SK-N-SH treated with all-trans-retinoic acid at 6 μM for 48 hours (cell line): ENCODE results near the gene CREBBP.

Experiments
- ATAC-seq: fragments of 200-7000 bp; cut with Tn5 transposase; 3 replicates; pipeline ENCODE4 v1.9.1; 2020; ENCODE audit warnings: mild to moderate bottlenecking, moderate library complexity
- ARNTL ChIP-seq: fragments of 450-650 bp; formaldehyde crosslinking; IDR thresholded peaks from 2 replicates; pipeline ENCODE4 v1.5.0; 2020; ENCODE audit warnings: low read depth, mild to moderate bottlenecking, moderate library complexity, borderline replicate concordance
- BACH2 ChIP-seq: fragments of 250-450 bp; sonication (Bioruptor Pico); IDR thresholded peaks from 2 replicates; pipeline ENCODE4 v1.9.0; 2021; ENCODE audit warnings: mild to moderate bottlenecking, borderline replicate concordance
- CSDC2 ChIP-seq: fragments of 250-450 bp; sonication (Bioruptor Pico); IDR thresholded peaks from 2 replicates; pipeline ENCODE4 v1.5.0; 2020; ENCODE audit warnings: mild to moderate bottlenecking, moderate library complexity
- ESRRG ChIP-seq: fragments of 250-450 bp; sonication (Bioruptor Pico); IDR thresholded peaks from 2 replicates; pipeline ENCODE4 v1.6.1; 2021; ENCODE audit warnings: mild to moderate bottlenecking
- GLIS3 ChIP-seq: fragments of 250-450 bp; sonication (Bioruptor Pico); IDR thresholded peaks from 2 replicates; pipeline ENCODE4 v1.5.0; 2020; ENCODE audit warnings: mild to moderate bottlenecking, moderate library complexity
- ISL1 ChIP-seq: fragments of 250-450 bp; sonication (Bioruptor Pico); IDR thresholded peaks from 2 replicates; pipeline ENCODE4 v2.1.2; 2022; ENCODE audit warnings: mild to moderate bottlenecking, moderate library complexity
- OSR1 ChIP-seq: fragments of 250-450 bp; sonication (Bioruptor Pico); IDR thresholded peaks from 2 replicates; pipeline ENCODE4 v1.8.0; 2022; ENCODE audit warnings: moderate library complexity, mild to moderate bottlenecking, inconsistent platforms
- PPARA ChIP-seq: fragments of 250-450 bp; sonication (Bioruptor Pico); IDR thresholded peaks from 2 replicates; pipeline ENCODE4 v1.5.0; 2020; ENCODE audit warnings: mild to moderate bottlenecking, borderline replicate concordance
- RARB ChIP-seq: fragments of 250-450 bp; sonication (Bioruptor Pico); IDR thresholded peaks from 2 replicates; pipeline ENCODE4 v1.8.0; 2021; ENCODE audit warnings: mild to moderate bottlenecking, moderate library complexity
- SNAI2 ChIP-seq: fragments of 250-450 bp; sonication (Bioruptor Pico); IDR thresholded peaks from 2 replicates; pipeline ENCODE4 v1.5.0; 2020; ENCODE audit warnings: mild to moderate bottlenecking, moderate library complexity
- TCF4 ChIP-seq: fragments of 250-450 bp; sonication (Bioruptor Pico); IDR thresholded peaks from 2 replicates; pipeline ENCODE4 v1.8.0; 2021; ENCODE audit warnings: mild to moderate bottlenecking, moderate library complexity, borderline replicate concordance
- TOX ChIP-seq: fragments of 250-450 bp; sonication (Bioruptor Pico); IDR thresholded peaks from 2 replicates; pipeline ENCODE4 v1.8.0; 2021; ENCODE audit warnings: mild to moderate bottlenecking, moderate library complexity, borderline replicate concordance
- ZC3H10 ChIP-seq: fragments of 250-450 bp; sonication (Bioruptor Pico); IDR thresholded peaks from 2 replicates; pipeline ENCODE4 v1.5.1; 2021; ENCODE audit warnings: mild to moderate bottlenecking, moderate library complexity
- ZFP3 ChIP-seq: fragments of 250-450 bp; sonication (Bioruptor Pico); IDR thresholded peaks from 2 replicates; pipeline ENCODE4 v1.5.0; 2020; ENCODE audit warnings: mild to moderate bottlenecking, moderate library complexity
- ZNF565 ChIP-seq: fragments of 450-650 bp; formaldehyde crosslinking; conservative IDR thresholded peaks from 2 replicates; pipeline ENCODE4 v1.5.0; 2020; ENCODE audit warnings: low read depth, mild to moderate bottlenecking, moderate library complexity
- ZNF70 ChIP-seq: fragments of 450-650 bp; formaldehyde crosslinking; IDR thresholded peaks from 2 replicates; pipeline ENCODE4 v1.5.0; 2020; ENCODE audit warnings: mild to moderate bottlenecking, moderate library complexity
- ZNF8 ChIP-seq: fragments of 450-650 bp; formaldehyde crosslinking; IDR thresholded peaks from 2 replicates; pipeline ENCODE4 v1.5.0; 2020; ENCODE audit warnings: mild to moderate bottlenecking, moderate library complexity
- TF ChIP-seq, protein P1 (sequence below): fragments of 250-450 bp; sonication (Bioruptor Pico); IDR thresholded peaks from 2 replicates; pipeline ENCODE4 v1.8.0; 2021; ENCODE audit warnings: low read depth, mild to moderate bottlenecking, moderate library complexity, borderline replicate concordance
- TF ChIP-seq, protein P2 (sequence below): fragments of 250-450 bp; sonication (Bioruptor Pico); IDR thresholded peaks from 2 replicates; pipeline ENCODE4 v1.8.0; 2020; ENCODE audit warnings: mild to moderate bottlenecking, moderate library complexity, borderline replicate concordance
- TF ChIP-seq, protein P3 (sequence below): fragments of 250-450 bp; sonication (Bioruptor Pico); IDR thresholded peaks from 2 replicates; pipeline ENCODE4 v1.5.1; 2020; ENCODE audit warnings: low read depth, mild to moderate bottlenecking, moderate library complexity
- TF ChIP-seq, protein P4 (sequence below): fragments of 250-450 bp; sonication (Bioruptor Pico); IDR thresholded peaks from 2 replicates; pipeline ENCODE4 v1.5.0; 2020; ENCODE audit warnings: mild to moderate bottlenecking, moderate library complexity

Gene CREBBP

DNA sequence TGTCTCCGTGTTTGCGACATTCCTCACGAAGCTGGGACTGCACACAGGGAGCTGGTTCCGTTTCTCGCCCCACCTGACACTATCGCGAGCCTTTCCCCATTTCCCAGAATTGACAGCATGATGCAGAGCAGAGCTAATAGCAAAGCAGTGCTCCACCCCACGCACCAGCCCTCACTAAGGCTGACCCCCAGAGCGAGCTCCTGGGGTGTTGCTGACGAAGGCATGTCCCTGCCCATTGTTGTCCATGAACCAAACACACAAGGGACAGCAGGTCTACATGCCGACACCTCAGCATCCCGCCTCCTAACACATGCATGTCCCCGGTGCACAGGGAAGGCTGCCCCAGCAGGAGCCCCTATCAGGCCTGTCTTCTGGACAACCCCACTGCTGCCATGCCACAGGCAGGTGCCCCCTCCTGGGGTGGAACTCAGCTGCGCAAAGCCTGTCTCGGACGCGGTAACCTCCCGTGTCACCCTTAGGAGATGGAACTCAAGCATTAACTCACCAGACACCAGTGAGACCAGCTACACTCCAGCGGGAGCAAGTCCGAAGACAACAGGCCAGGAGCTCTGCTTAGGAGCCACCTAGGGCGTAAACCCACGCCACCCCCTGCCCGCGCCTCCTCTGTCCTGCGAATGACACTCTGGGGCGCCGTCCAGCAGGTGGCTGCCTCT, 146.3 kb downstream of the CREBBP start:
- ATAC-seq = no peak

DNA sequence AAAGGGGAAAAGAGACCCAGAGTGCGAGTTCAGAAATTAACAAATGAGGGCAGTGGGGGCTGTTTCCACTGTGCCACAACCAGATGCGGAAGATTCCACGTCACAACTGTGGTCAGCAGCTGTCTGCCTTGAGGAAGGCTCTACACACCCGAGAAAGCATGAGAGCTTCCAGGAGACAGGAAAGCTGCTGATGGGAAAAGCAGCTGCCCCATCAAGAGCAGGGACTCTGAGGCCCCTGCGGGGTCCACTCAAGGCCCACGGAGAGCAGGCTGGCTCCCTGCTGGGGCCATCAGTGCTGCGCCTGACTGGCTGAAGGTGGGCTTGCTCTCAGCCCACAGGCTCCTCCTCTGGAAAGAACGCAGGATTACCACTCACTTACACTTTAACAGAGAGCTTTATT, 148.3 kb downstream of the CREBBP start:
- TF ChIP-seq GLIS3 = no peak
- no peak for TF ChIP-seq ZNF8 (CRISPR knock-in tag)
- no peak for TF ChIP-seq ZFP3 (CRISPR knock-in tag)
- no peak for TF ChIP-seq ZNF70 (CRISPR knock-in tag)
- no peak for TF ChIP-seq TCF4 (CRISPR knock-in tag)
- no peak for TF ChIP-seq OSR1 (CRISPR knock-in tag)
- TF ChIP-seq SNAI2 (CRISPR knock-in tag) = no peak
- TF ChIP-seq ESRRG = no peak
- TF ChIP-seq TOX = no peak
- TF ChIP-seq, protein P1, sequence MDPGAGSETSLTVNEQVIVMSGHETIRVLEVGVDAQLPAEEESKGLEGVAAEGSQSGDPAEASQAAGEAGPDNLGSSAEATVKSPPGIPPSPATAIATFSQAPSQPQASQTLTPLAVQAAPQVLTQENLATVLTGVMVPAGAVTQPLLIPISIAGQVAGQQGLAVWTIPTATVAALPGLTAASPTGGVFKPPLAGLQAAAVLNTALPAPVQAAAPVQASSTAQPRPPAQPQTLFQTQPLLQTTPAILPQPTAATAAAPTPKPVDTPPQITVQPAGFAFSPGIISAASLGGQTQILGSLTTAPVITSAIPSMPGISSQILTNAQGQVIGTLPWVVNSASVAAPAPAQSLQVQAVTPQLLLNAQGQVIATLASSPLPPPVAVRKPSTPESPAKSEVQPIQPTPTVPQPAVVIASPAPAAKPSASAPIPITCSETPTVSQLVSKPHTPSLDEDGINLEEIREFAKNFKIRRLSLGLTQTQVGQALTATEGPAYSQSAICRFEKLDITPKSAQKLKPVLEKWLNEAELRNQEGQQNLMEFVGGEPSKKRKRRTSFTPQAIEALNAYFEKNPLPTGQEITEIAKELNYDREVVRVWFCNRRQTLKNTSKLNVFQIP (CRISPR knock-in tag) = no peak
- TF ChIP-seq ISL1 (CRISPR knock-in tag) = no peak
- TF ChIP-seq PPARA (CRISPR knock-in tag) = no peak
- TF ChIP-seq, protein P2, sequence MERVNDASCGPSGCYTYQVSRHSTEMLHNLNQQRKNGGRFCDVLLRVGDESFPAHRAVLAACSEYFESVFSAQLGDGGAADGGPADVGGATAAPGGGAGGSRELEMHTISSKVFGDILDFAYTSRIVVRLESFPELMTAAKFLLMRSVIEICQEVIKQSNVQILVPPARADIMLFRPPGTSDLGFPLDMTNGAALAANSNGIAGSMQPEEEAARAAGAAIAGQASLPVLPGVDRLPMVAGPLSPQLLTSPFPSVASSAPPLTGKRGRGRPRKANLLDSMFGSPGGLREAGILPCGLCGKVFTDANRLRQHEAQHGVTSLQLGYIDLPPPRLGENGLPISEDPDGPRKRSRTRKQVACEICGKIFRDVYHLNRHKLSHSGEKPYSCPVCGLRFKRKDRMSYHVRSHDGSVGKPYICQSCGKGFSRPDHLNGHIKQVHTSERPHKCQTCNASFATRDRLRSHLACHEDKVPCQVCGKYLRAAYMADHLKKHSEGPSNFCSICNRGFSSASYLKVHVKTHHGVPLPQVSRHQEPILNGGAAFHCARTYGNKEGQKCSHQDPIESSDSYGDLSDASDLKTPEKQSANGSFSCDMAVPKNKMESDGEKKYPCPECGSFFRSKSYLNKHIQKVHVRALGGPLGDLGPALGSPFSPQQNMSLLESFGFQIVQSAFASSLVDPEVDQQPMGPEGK (CRISPR knock-in tag) = no peak
- TF ChIP-seq, protein P3, sequence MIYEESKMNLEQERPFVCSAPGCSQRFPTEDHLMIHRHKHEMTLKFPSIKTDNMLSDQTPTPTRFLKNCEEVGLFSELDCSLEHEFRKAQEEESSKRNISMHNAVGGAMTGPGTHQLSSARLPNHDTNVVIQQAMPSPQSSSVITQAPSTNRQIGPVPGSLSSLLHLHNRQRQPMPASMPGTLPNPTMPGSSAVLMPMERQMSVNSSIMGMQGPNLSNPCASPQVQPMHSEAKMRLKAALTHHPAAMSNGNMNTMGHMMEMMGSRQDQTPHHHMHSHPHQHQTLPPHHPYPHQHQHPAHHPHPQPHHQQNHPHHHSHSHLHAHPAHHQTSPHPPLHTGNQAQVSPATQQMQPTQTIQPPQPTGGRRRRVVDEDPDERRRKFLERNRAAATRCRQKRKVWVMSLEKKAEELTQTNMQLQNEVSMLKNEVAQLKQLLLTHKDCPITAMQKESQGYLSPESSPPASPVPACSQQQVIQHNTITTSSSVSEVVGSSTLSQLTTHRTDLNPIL (CRISPR knock-in tag) = no peak
- no peak for TF ChIP-seq ZC3H10 (CRISPR knock-in tag)
- no peak for TF ChIP-seq CSDC2 (CRISPR knock-in tag)
- TF ChIP-seq, protein P4, sequence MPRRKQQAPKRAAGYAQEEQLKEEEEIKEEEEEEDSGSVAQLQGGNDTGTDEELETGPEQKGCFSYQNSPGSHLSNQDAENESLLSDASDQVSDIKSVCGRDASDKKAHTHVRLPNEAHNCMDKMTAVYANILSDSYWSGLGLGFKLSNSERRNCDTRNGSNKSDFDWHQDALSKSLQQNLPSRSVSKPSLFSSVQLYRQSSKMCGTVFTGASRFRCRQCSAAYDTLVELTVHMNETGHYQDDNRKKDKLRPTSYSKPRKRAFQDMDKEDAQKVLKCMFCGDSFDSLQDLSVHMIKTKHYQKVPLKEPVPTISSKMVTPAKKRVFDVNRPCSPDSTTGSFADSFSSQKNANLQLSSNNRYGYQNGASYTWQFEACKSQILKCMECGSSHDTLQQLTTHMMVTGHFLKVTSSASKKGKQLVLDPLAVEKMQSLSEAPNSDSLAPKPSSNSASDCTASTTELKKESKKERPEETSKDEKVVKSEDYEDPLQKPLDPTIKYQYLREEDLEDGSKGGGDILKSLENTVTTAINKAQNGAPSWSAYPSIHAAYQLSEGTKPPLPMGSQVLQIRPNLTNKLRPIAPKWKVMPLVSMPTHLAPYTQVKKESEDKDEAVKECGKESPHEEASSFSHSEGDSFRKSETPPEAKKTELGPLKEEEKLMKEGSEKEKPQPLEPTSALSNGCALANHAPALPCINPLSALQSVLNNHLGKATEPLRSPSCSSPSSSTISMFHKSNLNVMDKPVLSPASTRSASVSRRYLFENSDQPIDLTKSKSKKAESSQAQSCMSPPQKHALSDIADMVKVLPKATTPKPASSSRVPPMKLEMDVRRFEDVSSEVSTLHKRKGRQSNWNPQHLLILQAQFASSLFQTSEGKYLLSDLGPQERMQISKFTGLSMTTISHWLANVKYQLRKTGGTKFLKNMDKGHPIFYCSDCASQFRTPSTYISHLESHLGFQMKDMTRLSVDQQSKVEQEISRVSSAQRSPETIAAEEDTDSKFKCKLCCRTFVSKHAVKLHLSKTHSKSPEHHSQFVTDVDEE (CRISPR knock-in tag) = no peak
- TF ChIP-seq RARB (CRISPR knock-in tag) = no peak
- TF ChIP-seq ZNF565 = no peak
- no peak for TF ChIP-seq BACH2 (CRISPR knock-in tag)
- ATAC-seq = no peak

More for the DNA sequence above, 146.3 kb downstream of the CREBBP start:
- TF ChIP-seq ZNF70 (CRISPR knock-in tag) (no peak), ZFP3 (CRISPR knock-in tag) (no peak), ARNTL (CRISPR knock-in tag) (no peak), GLIS3 (no peak), ISL1 (CRISPR knock-in tag) (no peak), TCF4 (CRISPR knock-in tag) (no peak), ZNF8 (CRISPR knock-in tag) (no peak), RARB (CRISPR knock-in tag) (no peak)
- TF ChIP-seq, protein P1 (CRISPR knock-in tag) = no peak
